Skeletal muscle satellite cell (primary cell): ENCODE measurements around the gene ADAMTS14. TPM values are rescaled to one million over a fixed set of nuclear protein-coding genes. Genes with fewer than 3 reads are reported as not detected.

Experiments used
- small RNA-seq: library from RNA; depleted of rRNA; stranded (forward); fragments of <200 nt; gene quantifications from one replicate; pipeline ENCODE3, GENCODE V24; 2012

The ADAMTS14 gene

Small RNAs within 50 kb of the gene (small RNA-seq; reads per million reads assigned to genes)
- gene RPS26P40, result not detected
